ENCODE measurements around the gene ENTPD5.
"Not testable (repeated sequence)": the region's sequence is repeated elsewhere in the genome, so short reads cannot be mapped to it uniquely, and the experiment has no call there.

ENTPD5 gene

GRCh38 chr14:73998726-73999125, 20.4 kb downstream of the ENTPD5 start:
- no peak for DNase-seq

- no peak for DNase-seq
Measured at GRCh38 chr14:73997944-73998447, 21.1 kb downstream of the ENTPD5 start.

GRCh38 chr14:73997108-73997943, 21.8 kb downstream of the ENTPD5 start:
- DNase-seq: no peak

GRCh38 chr14:73996731-73997107, 22.4 kb downstream of the ENTPD5 start:
- no peak for DNase-seq

GRCh38 chr14:73995977-73996378, 23.1 kb downstream of the ENTPD5 start:
- no peak for DNase-seq

GRCh38 chr14:73994926-73995325, 24.2 kb downstream of the ENTPD5 start:
- not testable (repeated sequence) for DNase-seq

GRCh38 chr14:73991092-73991491, 28.0 kb downstream of the ENTPD5 start:
- DNase-seq: no peak

GRCh38 chr14:73988656-73989055, 30.4 kb downstream of the ENTPD5 start:
- DNase-seq: not testable (repeated sequence)

- no peak for DNase-seq
Measured at GRCh38 chr14:73988065-73988464, 31.0 kb downstream of the ENTPD5 start.

GRCh38 chr14:73977896-73978295, 41.2 kb downstream of the ENTPD5 start:
- no peak for DNase-seq

GRCh38 chr14:73976125-73976524, 43.0 kb downstream of the ENTPD5 start:
- no peak for DNase-seq

- DNase-seq: no peak
Measured at GRCh38 chr14:73973497-73973896, 45.6 kb downstream of the ENTPD5 start.

GRCh38 chr14:73968885-73969284, 50.2 kb downstream of the ENTPD5 start:
- no peak for DNase-seq

- no peak for DNase-seq
Measured at GRCh38 chr14:73965216-73965615, 53.9 kb downstream of the ENTPD5 start.

- DNase-seq: no peak
Measured at GRCh38 chr14:73961192-73961591, 57.9 kb downstream of the ENTPD5 start.

GRCh38 chr14:73958591-73958990, 60.5 kb downstream of the ENTPD5 start:
- DNase-seq: no peak

GRCh38 chr14:73955674-73956073, 63.4 kb downstream of the ENTPD5 start:
- DNase-seq: no peak

GRCh38 chr14:73953731-73954130, 65.4 kb downstream of the ENTPD5 start:
- no peak for DNase-seq

- DNase-seq: peak; percentile 75 to 81
Measured at GRCh38 chr14:73949752-73950734, 69.0 kb downstream of the ENTPD5 start, which contains the start of the genes COQ6 and FAM161B. Gene COQ6 (plus strand): TSS chr14:73950302. CDS start chr14:73950333, 31 bp downstream. Gene FAM161B (minus strand): TSS chr14:73950094. CDS start chr14:73950026, 68 bp downstream.

- DNase-seq: no peak
Measured at GRCh38 chr14:73945159-73945670, 73.9 kb downstream of the ENTPD5 start.

GRCh38 chr14:73944432-73945158, 74.5 kb downstream of the ENTPD5 start:
- no peak for DNase-seq

- DNase-seq: no peak
Measured at GRCh38 chr14:73943083-73943482, 76.0 kb downstream of the ENTPD5 start.
